B cell (primary cell): ENCODE measurements around the gene GH2. TPM values are rescaled to one million over a fixed set of nuclear protein-coding genes. Genes with fewer than 3 reads are reported as not detected.

Source experiments
- ATAC-seq: fragments of 200-7000 bp; cut with Tn5 transposase; one replicate; pipeline ENCODE4 v1.10.0; 2021; ENCODE audit warnings: low read depth, mild to moderate bottlenecking, moderate number of reproducible peaks, moderate library complexity
- CTCF ChIA-PET: fragments of 350-600 bp; sonication (Branson Sonifier 250); formaldehyde crosslinking; loops from one replicate; lab custom pipeline; 2021; ENCODE audit warnings: antibody characterized with exemption, inconsistent platforms; lab: Charles Lee
- POLR2A ChIA-PET: fragments of 350-600 bp; sonication (Branson Sonifier 250); formaldehyde crosslinking; loops from one replicate; lab custom pipeline; 2021; ENCODE audit warnings: antibody characterized with exemption; lab: Charles Lee
- DNase-seq: peaks from one replicate; pipeline ENCODE4 v3.0.0; 2013
- H2AFZ ChIP-seq: 2 replicates; pipeline ENCODE4 v1.6.1; 2012; ENCODE audit warnings: mild to moderate bottlenecking, low read depth, low read length; ENCODE audit not compliant: insufficient read depth, poor library complexity, severe bottlenecking
- H3K27ac ChIP-seq, 2 donors: 1 replicate in 1 of 2; 2 replicates in 1 of 2; pipeline ENCODE4 v1.5.1; 2012 to 2013; ENCODE audit warnings: low read length in 2 of 2, mild to moderate bottlenecking in 2 of 2, moderate library complexity in 1 of 2
- H3K27me3 ChIP-seq, 4 experiments: fragments of 200-600 bp in 1 of 4; sonication (generic) in 1 of 4; replicated peaks in 1 of 4; 1 replicate in 2 of 4; 2 replicates in 2 of 4; pipeline versions ENCODE4 v1.6.1 to v1.7.0; 2013 to 2016; ENCODE audit warnings: low read length in 3 of 4, mild to moderate bottlenecking in 2 of 4, mixed read lengths in 1 of 4, moderate library complexity in 1 of 4; ENCODE audit not compliant: insufficient read depth in 4 of 4, control insufficient read depth in 3 of 4; ENCODE audit errors: control extremely low read depth in 1 of 4
- H3K36me3 ChIP-seq, 2 experiments: replicated peaks in 1 of 2; 1 replicate in 1 of 2; 2 replicates in 1 of 2; pipeline versions ENCODE4 v1.6.1 to v1.7.1; 2013; ENCODE audit warnings: low read length in 1 of 2; ENCODE audit not compliant: insufficient read depth in 2 of 2, control insufficient read depth in 1 of 2; ENCODE audit errors: control extremely low read depth in 1 of 2, extremely low read depth in 1 of 2
- H3K4me1 ChIP-seq, 2 donors: fragments of 200-600 bp in 1 of 2; sonication (generic) in 1 of 2; 1 replicate in 1 of 2; 2 replicates in 1 of 2; pipeline versions ENCODE4 v1.5.1 to v1.6.1; 2013 to 2017; ENCODE audit warnings: low read length in 2 of 2; ENCODE audit not compliant: control insufficient read depth in 2 of 2, insufficient read depth in 2 of 2
- H3K4me2 ChIP-seq: replicated peaks from 2 replicates; pipeline ENCODE3; 2012; ENCODE audit warnings: mild to moderate bottlenecking, low read depth, low read length; ENCODE audit not compliant: poor library complexity, severe bottlenecking
- H3K4me3 ChIP-seq, 5 experiments: fragments of 200-600 bp in 1 of 5; sonication (generic) in 1 of 5; 1 replicate in 3 of 5; 2 replicates in 2 of 5; pipeline versions ENCODE4 v1.5.1 to v1.7.0; 2011 to 2016; ENCODE audit warnings: low read length in 4 of 5, mild to moderate bottlenecking in 4 of 5, low read depth in 2 of 5, control low read depth in 1 of 5, moderate library complexity in 1 of 5; ENCODE audit not compliant: insufficient read depth in 1 of 5; ENCODE audit errors: control extremely low read depth in 1 of 5, extremely low read depth in 1 of 5
- H3K79me2 ChIP-seq: fragments of 200-600 bp; sonication (generic); one replicate; pipeline ENCODE4 v1.6.0; 2016; ENCODE audit warnings: low read length; ENCODE audit not compliant: control insufficient read depth, insufficient read depth
- H3K9ac ChIP-seq: fragments of 200-600 bp; sonication (generic); 2 replicates; pipeline ENCODE4 v1.6.1; 2017; ENCODE audit warnings: mild to moderate bottlenecking, low read length, moderate library complexity
- H3K9me3 ChIP-seq, 3 donors: one replicate each; pipeline versions ENCODE4 v1.6.1 to v1.7.1; 2013; ENCODE audit warnings: low read length in 2 of 3; ENCODE audit not compliant: control insufficient read depth in 2 of 3, insufficient read depth in 1 of 3; ENCODE audit errors: control extremely low read depth in 1 of 3
- H4K20me1 ChIP-seq: 2 replicates; pipeline ENCODE4 v1.6.0; 2012; ENCODE audit warnings: mild to moderate bottlenecking, low read length; ENCODE audit not compliant: insufficient read depth, control insufficient read depth, poor library complexity, severe bottlenecking
- H3K27ac Mint-ChIP-seq: one replicate; pipeline ENCODE4 v1.8.0; 2021; ENCODE audit warnings: mixed read lengths
- H3K27me3 Mint-ChIP-seq: one replicate; pipeline ENCODE4 v1.8.0; 2021; ENCODE audit warnings: mixed read lengths
- H3K4me1 Mint-ChIP-seq: one replicate; pipeline ENCODE4 v1.8.0; 2021; ENCODE audit warnings: mixed read lengths
- H3K4me3 Mint-ChIP-seq: one replicate; pipeline ENCODE4 v1.8.0; 2021; ENCODE audit warnings: mixed read lengths
- H3K9me3 Mint-ChIP-seq: one replicate; pipeline ENCODE4 v1.8.0; 2022; ENCODE audit warnings: mixed read lengths; ENCODE audit not compliant: insufficient read depth
- EZH2 ChIP-seq: IDR thresholded peaks from 2 replicates; pipeline ENCODE4 v1.6.1; 2012; ENCODE audit warnings: borderline replicate concordance, low read depth, mild to moderate bottlenecking, moderate library complexity, low read length; ENCODE audit not compliant: insufficient read depth, poor library complexity, severe bottlenecking
- WGBS: methylation state at CpG from one replicate; pipeline ENCODE4 v1.1.5; 2013; ENCODE audit warnings: missing lambda C conversion rate; ENCODE audit not compliant: insufficient coverage; 5-methylcytosine and 5-hydroxymethylcytosine counted together
- intact Hi-C: fragments of 100-400 bp; cut with micrococcal nuclease; formaldehyde crosslinking; loops from one replicate; pipeline ENCODE4 v1.10.0; 2022
- polyA plus RNA-seq: library from polyadenylated mRNA; depleted of rRNA; stranded (reverse); fragments of >200 nt; gene quantifications from 2 replicates; pipeline ENCODE4 v1.2.3, GENCODE V29; 2012
- total RNA-seq, 2 donors: library from RNA; stranded (reverse); fragments of 120-200 nt in 1 of 2; gene quantifications; 1 replicate in 1 of 2; 2 replicates in 1 of 2; pipeline versions ENCODE4 v1.2.3 to v1.2.4, GENCODE V29; 2013 to 2022
- TF ChIP-seq, protein P1 (sequence below): fragments of 200-600 bp; IDR thresholded peaks from one replicate; pipeline ENCODE4 v1.8.0; 2022; ENCODE audit warnings: antibody characterized with exemption, mild to moderate bottlenecking

GH2 gene
- total and polyA plus RNA-seq, 2 donors (not counting 1 experiment from before 2014, with no cell fraction given), result not detected

DNA sequence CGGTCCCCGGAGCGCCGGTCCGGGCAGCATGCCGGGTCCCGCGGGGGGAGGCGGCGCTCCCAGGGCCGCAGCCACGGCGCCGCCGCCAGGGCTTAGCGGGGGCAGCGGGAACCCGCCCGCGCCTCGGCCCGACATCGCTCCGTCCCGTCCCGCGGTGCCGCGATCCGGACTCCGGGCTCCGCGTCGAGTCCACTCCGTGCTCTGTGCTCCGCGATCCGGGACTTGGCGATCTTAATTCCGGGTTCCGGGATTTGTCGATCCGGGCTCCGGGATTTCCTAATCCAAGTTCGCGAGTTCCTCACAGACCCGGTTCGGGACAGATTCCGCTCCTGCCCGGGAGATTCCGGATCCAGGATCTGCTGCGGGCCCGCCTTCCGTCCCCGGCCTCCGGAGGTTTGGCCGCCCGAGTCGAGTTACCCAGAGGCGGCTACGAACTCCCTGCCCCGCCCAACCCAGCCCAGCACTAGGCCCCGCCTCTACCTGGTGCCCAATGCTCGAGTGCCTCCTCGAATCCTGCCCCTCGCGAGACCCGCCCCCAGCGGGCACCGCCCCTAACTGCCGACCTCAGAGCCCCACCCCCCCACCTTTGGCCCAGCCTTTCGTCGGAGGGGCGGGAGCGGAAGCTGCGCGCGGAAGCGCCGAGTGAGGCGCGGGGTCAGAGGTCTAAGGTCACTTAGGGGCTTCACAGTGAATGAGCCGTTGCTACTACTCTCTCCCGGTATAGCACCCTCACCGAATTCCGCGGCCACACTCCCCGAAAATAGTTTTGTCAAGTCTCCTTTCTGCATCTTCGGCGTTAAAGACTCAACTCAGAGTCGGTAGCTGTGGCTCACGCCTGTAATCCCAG is 39.0 kb downstream of the GH2 start, which contains the start of gene SMARCD2:
SMARCD2 (minus strand) TSS at position 146 of the 847 bp plus-strand sequence; CDS start at position 135, 11 bp downstream.
- TF ChIP-seq, protein P1, sequence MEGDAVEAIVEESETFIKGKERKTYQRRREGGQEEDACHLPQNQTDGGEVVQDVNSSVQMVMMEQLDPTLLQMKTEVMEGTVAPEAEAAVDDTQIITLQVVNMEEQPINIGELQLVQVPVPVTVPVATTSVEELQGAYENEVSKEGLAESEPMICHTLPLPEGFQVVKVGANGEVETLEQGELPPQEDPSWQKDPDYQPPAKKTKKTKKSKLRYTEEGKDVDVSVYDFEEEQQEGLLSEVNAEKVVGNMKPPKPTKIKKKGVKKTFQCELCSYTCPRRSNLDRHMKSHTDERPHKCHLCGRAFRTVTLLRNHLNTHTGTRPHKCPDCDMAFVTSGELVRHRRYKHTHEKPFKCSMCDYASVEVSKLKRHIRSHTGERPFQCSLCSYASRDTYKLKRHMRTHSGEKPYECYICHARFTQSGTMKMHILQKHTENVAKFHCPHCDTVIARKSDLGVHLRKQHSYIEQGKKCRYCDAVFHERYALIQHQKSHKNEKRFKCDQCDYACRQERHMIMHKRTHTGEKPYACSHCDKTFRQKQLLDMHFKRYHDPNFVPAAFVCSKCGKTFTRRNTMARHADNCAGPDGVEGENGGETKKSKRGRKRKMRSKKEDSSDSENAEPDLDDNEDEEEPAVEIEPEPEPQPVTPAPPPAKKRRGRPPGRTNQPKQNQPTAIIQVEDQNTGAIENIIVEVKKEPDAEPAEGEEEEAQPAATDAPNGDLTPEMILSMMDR, result no peak
- no peak for TF ChIP-seq EZH2
- peaks cover 49% of the 10 kb centered on the region for H3K79me2 ChIP-seq

More for the DNA sequence above, 39.0 kb downstream of the GH2 start, which contains the start of gene SMARCD2:
- H3K9ac ChIP-seq, result peak within 1 kb of the TSS; percentile 93
- H3K4me2 ChIP-seq, result peak within 1 kb of the TSS; percentile 100
- no peaks in the 10 kb centered on the region for H3K9me3 Mint-ChIP-seq
- no peaks in the 10 kb centered on the region for H3K9me3 ChIP-seq
- DNase-seq (peak; percentile 99), ATAC-seq (peak; percentile 93)
- peak within 1 kb of the TSS; percentile 65 to 92 (median 89) for H3K4me3 ChIP-seq
- no peaks in the 10 kb centered on the region for H3K27me3 ChIP-seq
- H2AFZ ChIP-seq, result peak within 1 kb of the TSS; percentile 82
- peaks cover 43% of the 10 kb centered on the region for H3K4me1 Mint-ChIP-seq
- H4K20me1 ChIP-seq, result peaks cover 44% of the 10 kb centered on the region
- ChIA-PET CTCF (interaction anchor here (0.6 to 2.1 kb wide), 7 partner anchors 8 to 417 kb away, joined by 3 to 10 read pairs (median 4); no protein-coding TSS in a partner anchor), POLR2A (interaction anchor here (0.5 to 2.2 kb wide), 19 partner anchors 10 to 1249 kb away, joined by 3 to 23 read pairs (median 6); partner anchors contain the start of genes CCDC47, CEP95, DDX42 and FTSJ3)
- peak within 1 kb of the TSS; percentile 90 to 92 for H3K27ac ChIP-seq
- peak within 1 kb of the TSS; percentile 94 for H3K27ac Mint-ChIP-seq
- H3K36me3 ChIP-seq, result peaks cover 0 to 2% of the 10 kb centered on the region in 2 experiments
- H3K4me3 Mint-ChIP-seq, result peak within 1 kb of the TSS; percentile 94
- intact Hi-C loops, result loop anchor here (1.0 to 2.0 kb wide), 7 partner anchors 15 to 292 kb away; partner anchors contain the start of genes CCDC47, DCAF7, ERN1 and FTSJ3
- peaks cover 35 to 51% of the 10 kb centered on the region in 2 donors for H3K4me1 ChIP-seq
- under 1% methylated on average over 91 of the region's 92 CpGs for WGBS
- H3K27me3 Mint-ChIP-seq, result no peaks in the 10 kb centered on the region
